SU-DHL-6 (cell line): ENCODE measurements around the gene PLB1.

Experiments
- H2AFZ ChIP-seq: fragments of 200-600 bp; sonication (generic); 2 replicates; pipeline ENCODE4 v1.6.1; 2014; ENCODE audit warnings: low read depth, mild to moderate bottlenecking, moderate library complexity, mixed read lengths, antibody characterized with exemption, low read length; ENCODE audit not compliant: severe bottlenecking
- H3F3A ChIP-seq: fragments of 200-600 bp; shearing (Covaris generic); 2 replicates; pipeline ENCODE4 v1.6.0; 2016; ENCODE audit warnings: antibody characterized with exemption, mild to moderate bottlenecking; ENCODE audit not compliant: insufficient read depth
- H3K27ac ChIP-seq: fragments of 200-600 bp; sonication (generic); 2 replicates; pipeline ENCODE4 v1.5.1; 2016; ENCODE audit warnings: low read depth, mild to moderate bottlenecking, low read length, moderate library complexity, mixed read lengths
- H3K27me3 ChIP-seq: fragments of 200-600 bp; sonication (generic), shearing (Covaris generic); 2 replicates; pipeline ENCODE4 v1.6.0; 2014; ENCODE audit warnings: mild to moderate bottlenecking, low read length
- H3K36me3 ChIP-seq: fragments of 200-600 bp; sonication (generic); 2 replicates; pipeline ENCODE4 v1.6.1; 2014; ENCODE audit warnings: mild to moderate bottlenecking, low read length, mixed read lengths
- H3K4me2 ChIP-seq: fragments of 300-600, 200-600 bp; shearing (Covaris generic), sonication (generic); 2 replicates; pipeline ENCODE4 v1.6.0; 2014; ENCODE audit warnings: low read length, low read depth, mild to moderate bottlenecking; ENCODE audit not compliant: poor library complexity, severe bottlenecking
- H3K4me3 ChIP-seq: fragments of 200-600 bp; sonication (generic); 2 replicates; pipeline ENCODE4 v1.5.1; 2014; ENCODE audit warnings: antibody characterized with exemption, low read length, mild to moderate bottlenecking, mixed read lengths; ENCODE audit not compliant: insufficient read depth, poor library complexity, severe bottlenecking
- H3K79me2 ChIP-seq: fragments of 200-600 bp; sonication (generic); 2 replicates; pipeline ENCODE4 v1.6.1; 2014; ENCODE audit warnings: mild to moderate bottlenecking, low read length, moderate library complexity; ENCODE audit not compliant: insufficient read depth
- H3K9ac ChIP-seq: fragments of 200-600 bp; sonication (generic); 2 replicates; pipeline ENCODE4 v1.7.0; 2014; ENCODE audit warnings: mild to moderate bottlenecking, low read length
- H3K9me2 ChIP-seq: fragments of 200-600 bp; sonication (generic); replicated peaks from 2 replicates; pipeline ENCODE4 v1.6.1; 2014; ENCODE audit warnings: low read length; ENCODE audit not compliant: insufficient read depth
- H3K9me3 ChIP-seq: fragments of 200-600 bp; sonication (generic); 2 replicates; pipeline ENCODE4 v1.6.1; 2014; ENCODE audit warnings: low read length, mixed read lengths; ENCODE audit not compliant: insufficient read depth
- H4K20me1 ChIP-seq: fragments of 200-600 bp; sonication (generic); 2 replicates; pipeline ENCODE4 v1.6.1; 2014; ENCODE audit warnings: low read depth, mild to moderate bottlenecking, antibody characterized with exemption, low read length, moderate library complexity, mixed read lengths
- EZH2phosphoT487 ChIP-seq: fragments of 200-600 bp; sonication (generic), shearing (Covaris generic); conservative IDR thresholded peaks from 2 replicates; pipeline ENCODE4 v1.6.1; 2018; ENCODE audit warnings: mild to moderate bottlenecking, antibody characterized with exemption, low read length, moderate library complexity, mixed read lengths
- TF ChIP-seq, protein P1 (sequence below): fragments of 200-600 bp; sonication (generic); IDR thresholded peaks from one replicate; pipeline ENCODE4 v1.5.1; 2017; ENCODE audit warnings: antibody characterized with exemption, mild to moderate bottlenecking, low read length, moderate library complexity; ENCODE audit not compliant: insufficient read depth, poor library complexity, severe bottlenecking

PLB1 gene

DNA sequence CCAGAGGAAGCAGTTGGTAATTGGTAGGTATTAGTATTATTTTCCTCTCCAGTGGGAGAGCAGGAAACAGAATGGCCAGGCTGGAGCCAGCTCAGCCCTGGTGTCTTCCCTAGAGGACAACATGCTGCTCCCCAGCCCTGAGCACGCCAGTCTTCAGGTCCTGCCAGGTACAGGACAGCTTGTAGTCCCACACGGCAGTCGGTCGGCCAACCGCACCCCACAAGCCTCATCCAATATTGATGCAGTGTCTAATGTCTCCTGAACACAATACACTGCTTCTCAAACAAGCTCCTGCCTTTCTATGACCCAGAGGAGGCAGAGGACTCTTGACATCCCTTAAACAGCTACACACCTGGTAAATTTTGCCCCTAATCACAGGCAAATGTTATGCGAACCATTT is 184.8 kb downstream of the PLB1 start:
- Histone ChIP-seq H3K9ac (no peak overlapping the region), H3K9me3 (no peaks in the 10 kb centered on the region), H3K27me3 (no peaks in the 10 kb centered on the region), H3K36me3 (no peaks in the 10 kb centered on the region), H3K27ac (no peak overlapping the region), H3K4me3 (no peak overlapping the region), H3K79me2 (no peaks in the 10 kb centered on the region), H4K20me1 (no peaks in the 10 kb centered on the region), H3K9me2 (no peaks in the 10 kb centered on the region), H2AFZ (no peak overlapping the region), H3F3A (no peaks in the 10 kb centered on the region), H3K4me2 (no peak overlapping the region)
- TF ChIP-seq, protein P1, sequence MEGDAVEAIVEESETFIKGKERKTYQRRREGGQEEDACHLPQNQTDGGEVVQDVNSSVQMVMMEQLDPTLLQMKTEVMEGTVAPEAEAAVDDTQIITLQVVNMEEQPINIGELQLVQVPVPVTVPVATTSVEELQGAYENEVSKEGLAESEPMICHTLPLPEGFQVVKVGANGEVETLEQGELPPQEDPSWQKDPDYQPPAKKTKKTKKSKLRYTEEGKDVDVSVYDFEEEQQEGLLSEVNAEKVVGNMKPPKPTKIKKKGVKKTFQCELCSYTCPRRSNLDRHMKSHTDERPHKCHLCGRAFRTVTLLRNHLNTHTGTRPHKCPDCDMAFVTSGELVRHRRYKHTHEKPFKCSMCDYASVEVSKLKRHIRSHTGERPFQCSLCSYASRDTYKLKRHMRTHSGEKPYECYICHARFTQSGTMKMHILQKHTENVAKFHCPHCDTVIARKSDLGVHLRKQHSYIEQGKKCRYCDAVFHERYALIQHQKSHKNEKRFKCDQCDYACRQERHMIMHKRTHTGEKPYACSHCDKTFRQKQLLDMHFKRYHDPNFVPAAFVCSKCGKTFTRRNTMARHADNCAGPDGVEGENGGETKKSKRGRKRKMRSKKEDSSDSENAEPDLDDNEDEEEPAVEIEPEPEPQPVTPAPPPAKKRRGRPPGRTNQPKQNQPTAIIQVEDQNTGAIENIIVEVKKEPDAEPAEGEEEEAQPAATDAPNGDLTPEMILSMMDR: no peak
- no peak for TF ChIP-seq EZH2phosphoT487

DNA sequence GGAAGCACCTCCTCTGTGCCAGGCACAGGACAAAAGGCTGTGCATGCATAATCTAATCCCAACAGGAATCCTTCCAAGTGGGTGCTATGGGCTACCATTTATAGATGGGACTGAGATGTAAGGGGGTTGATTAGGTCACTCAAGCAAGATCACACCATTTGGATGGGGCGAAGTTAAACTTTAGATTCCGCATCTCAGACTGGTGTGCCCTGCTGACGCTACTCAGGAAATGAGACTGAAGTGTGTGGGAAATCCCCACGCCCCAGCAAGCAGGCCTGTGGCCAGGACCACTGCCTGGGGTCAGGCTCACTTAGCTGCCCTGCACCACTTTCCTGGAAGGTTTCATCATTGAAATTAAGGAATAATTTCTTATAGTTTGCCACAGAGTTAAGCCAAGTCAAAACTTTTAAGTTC is 185.3 kb downstream of the PLB1 start:
- no peaks in the 10 kb centered on the region for H4K20me1 ChIP-seq
- H3K79me2 ChIP-seq: no peaks in the 10 kb centered on the region
- H3K9me2 ChIP-seq: no peaks in the 10 kb centered on the region
- H3K4me3 ChIP-seq: no peak overlapping the region
- no peaks in the 10 kb centered on the region for H3K36me3 ChIP-seq
- TF ChIP-seq, protein P1: no peak
- no peak for TF ChIP-seq EZH2phosphoT487
- H3K27ac ChIP-seq: no peak overlapping the region
- H3K9ac ChIP-seq: no peak overlapping the region
- H3K4me2 ChIP-seq: no peak overlapping the region
- H3K9me3 ChIP-seq: no peaks in the 10 kb centered on the region
- H3K27me3 ChIP-seq: no peaks in the 10 kb centered on the region
- H3F3A ChIP-seq: no peaks in the 10 kb centered on the region
- H2AFZ ChIP-seq: no peak overlapping the region

DNA sequence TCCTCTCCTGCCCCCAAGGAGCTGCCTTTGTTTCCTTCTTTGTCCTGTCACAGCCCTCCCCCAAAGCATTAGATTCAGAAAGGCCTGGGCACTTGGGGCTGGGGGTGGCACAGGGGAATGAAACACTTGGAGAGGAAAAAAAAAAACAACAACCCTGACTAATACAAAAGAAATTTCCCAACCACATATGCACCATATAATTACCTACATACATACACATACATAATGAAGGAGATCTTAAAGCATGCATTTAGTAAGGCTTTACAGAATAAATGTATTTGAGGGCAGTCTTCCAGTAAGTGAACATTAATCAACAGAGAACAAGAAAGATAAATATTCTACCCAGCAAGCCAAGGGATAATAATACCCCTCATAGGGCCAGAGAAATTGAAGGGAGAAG is 185.7 kb downstream of the PLB1 start:
- H2AFZ ChIP-seq: no peak overlapping the region
- no peaks in the 10 kb centered on the region for H3K9me2 ChIP-seq
- no peaks in the 10 kb centered on the region for H3K27me3 ChIP-seq
- no peaks in the 10 kb centered on the region for H3K79me2 ChIP-seq
- no peaks in the 10 kb centered on the region for H3K36me3 ChIP-seq
- no peak overlapping the region for H3K27ac ChIP-seq
- H3K4me2 ChIP-seq: no peak overlapping the region
- no peaks in the 10 kb centered on the region for H3K9me3 ChIP-seq
- no peak for TF ChIP-seq EZH2phosphoT487
- TF ChIP-seq, protein P1: no peak
- H3F3A ChIP-seq: no peaks in the 10 kb centered on the region
- no peaks in the 10 kb centered on the region for H4K20me1 ChIP-seq
- no peak overlapping the region for H3K4me3 ChIP-seq
- no peak overlapping the region for H3K9ac ChIP-seq
